Vagina (tissue), 2 donors: ENCODE results near the gene AXIN1. TPM values are rescaled to one million over a fixed set of nuclear protein-coding genes. Genes with fewer than 3 reads are reported as not detected.

Source experiments
- DNase-seq, 2 donors: peaks; one replicate each; pipeline ENCODE4 v3.0.0-alpha.2; 2017; ENCODE audit errors: extremely low spot score in 2 of 2
- H3K27ac ChIP-seq: fragments of 200-600 bp; sonication (generic); one replicate; pipeline ENCODE4 v1.5.1; 2019
- H3K27me3 ChIP-seq: fragments of 200-600 bp; sonication (generic); one replicate; pipeline ENCODE4 v1.5.1; 2019
- H3K36me3 ChIP-seq, 2 donors: fragments of 200-600 bp; sonication (generic); one replicate each; pipeline ENCODE4 v1.5.1; 2017 to 2019
- H3K4me1 ChIP-seq: fragments of 200-600 bp; sonication (generic); one replicate; pipeline ENCODE4 v1.5.1; 2019
- H3K4me3 ChIP-seq, 2 donors: fragments of 200-600 bp; sonication (generic); 1 replicate in 1 of 2; 2 replicates in 1 of 2; pipeline ENCODE4 v1.5.1; 2016 to 2019
- H3K9me3 ChIP-seq: fragments of 200-600 bp; sonication (generic); one replicate; pipeline ENCODE4 v1.5.1; 2019
- CTCF ChIP-seq, 3 experiments: fragments of 450-650 bp in 2 of 3; fragments of 200-600 bp in 1 of 3; sonication (generic) in 1 of 3; IDR thresholded peaks; one replicate each; pipeline ENCODE4 v1.5.1; 2017 to 2019; ENCODE audit warnings: antibody characterized with exemption in 3 of 3, mild to moderate bottlenecking in 2 of 3, moderate library complexity in 2 of 3
- POLR2A ChIP-seq, 2 donors: fragments of 450-650 bp; IDR thresholded peaks; one replicate each; pipeline ENCODE4 v1.6.1; 2017; ENCODE audit warnings: antibody characterized with exemption in 2 of 2, mild to moderate bottlenecking in 2 of 2, moderate library complexity in 2 of 2
- POLR2AphosphoS5 ChIP-seq, 2 donors: sonication (generic); formaldehyde crosslinking; IDR thresholded peaks; one replicate each; pipeline ENCODE4 v1.9.0; 2017; ENCODE audit warnings: antibody characterized with exemption in 2 of 2, mild to moderate bottlenecking in 2 of 2, low read depth in 1 of 2; ENCODE audit not compliant: insufficient read depth in 1 of 2
- intact Hi-C: fragments of 100-400 bp; cut with DNase I; formaldehyde crosslinking; loops from one replicate; pipeline ENCODE4 v1.15.1; 2023
- total RNA-seq: library from RNA; depleted of rRNA; stranded (reverse); fragments of >200 nt; gene quantifications from one replicate; pipeline ENCODE4 v1.2.3, GENCODE V29; 2016

AXIN1 gene
- total RNA-seq, 1 donor from 2014 or later, result 16.9 TPM

- Histone ChIP-seq H3K27me3 (no peaks in the 10 kb centered on the region), H3K36me3 (peaks cover 0 to 41% of the 10 kb centered on the region in 2 donors), H3K9me3 (no peaks in the 10 kb centered on the region), H3K27ac (no peak overlapping the region), H3K4me1 (no peaks in the 10 kb centered on the region), H3K4me3 (no peak overlapping the region)
- DNase-seq, result no peak
- intact Hi-C loops, result no loop called here
- no peak for TF ChIP-seq POLR2A (IDR thresholded peaks at IDR 0.05)
These were observed 65.8 kb downstream of the AXIN1 start for GRCh38 chr16:286491-287297.

- H3K4me1 ChIP-seq, result peaks cover 11% of the 10 kb centered on the region
- intact Hi-C loops, result no loop called here
- H3K9me3 ChIP-seq, result no peaks in the 10 kb centered on the region
- H3K27me3 ChIP-seq, result no peaks in the 10 kb centered on the region
- DNase-seq, result no peak
- TF ChIP-seq POLR2AphosphoS5 (IDR thresholded peaks at IDR 0.05; ENCODE audit: insufficient read depth in 1 of 2, low read depth in 1 of 2) (no peak), CTCF (IDR thresholded peaks at IDR 0.05) (no peak), POLR2A (IDR thresholded peaks at IDR 0.05) (no peak)
- H3K36me3 ChIP-seq, result peaks cover 0 to 28% of the 10 kb centered on the region in 2 donors
- no peak overlapping the region for H3K4me3 ChIP-seq
- no peak overlapping the region for H3K27ac ChIP-seq
These were observed 67.1 kb downstream of the AXIN1 start for GRCh38 chr16:285146-286055.

GRCh38 chr16:284204-285120 lies 68.1 kb downstream of the AXIN1 start:
- H3K9me3 ChIP-seq, result no peaks in the 10 kb centered on the region
- no peak overlapping the region for H3K4me3 ChIP-seq
- peaks cover 18% of the 10 kb centered on the region for H3K4me1 ChIP-seq
- no peaks in the 10 kb centered on the region for H3K27me3 ChIP-seq
- no peak for TF ChIP-seq POLR2A (IDR thresholded peaks at IDR 0.05)
- intact Hi-C loops, result no loop called here
- H3K36me3 ChIP-seq, result peaks cover 0 to 18% of the 10 kb centered on the region in 2 donors
- H3K27ac ChIP-seq, result no peak overlapping the region
- no peak for DNase-seq

GRCh38 chr16:283033-283805 lies 69.3 kb downstream of the AXIN1 start, which contains the start of gene PDIA2:
Gene PDIA2, plus strand, starts transcription at chr16:283164. Its CDS starts 6 bp downstream, at chr16:283170.
- no peaks in the 10 kb centered on the region for H3K27me3 ChIP-seq
- H3K9me3 ChIP-seq, result no peaks in the 10 kb centered on the region
- peaks cover 0 to 6% of the 10 kb centered on the region in 2 donors for H3K36me3 ChIP-seq
- peaks cover 18% of the 10 kb centered on the region for H3K4me1 ChIP-seq
- DNase-seq, result no peak
- H3K27ac ChIP-seq, result no peak within 1 kb of the TSS
- no peak for TF ChIP-seq CTCF (IDR thresholded peaks at IDR 0.05)
- no peak for TF ChIP-seq POLR2AphosphoS5 (IDR thresholded peaks at IDR 0.05; ENCODE audit: insufficient read depth in 1 of 2, low read depth in 1 of 2)
- no peak for TF ChIP-seq POLR2A (IDR thresholded peaks at IDR 0.05)
- H3K4me3 ChIP-seq, result no peak within 1 kb of the TSS
- intact Hi-C loops, result no loop called here

- Histone ChIP-seq H3K9me3 (no peaks in the 10 kb centered on the region), H3K36me3 (no peaks in the 10 kb centered on the region), H3K27me3 (no peaks in the 10 kb centered on the region), H3K4me3 (no peak overlapping the region), H3K4me1 (peaks cover 18% of the 10 kb centered on the region), H3K27ac (no peak overlapping the region)
- intact Hi-C loops, result no loop called here
- TF ChIP-seq POLR2A (IDR thresholded peaks at IDR 0.05) (no peak), CTCF (IDR thresholded peaks at IDR 0.05) (no peak), POLR2AphosphoS5 (IDR thresholded peaks at IDR 0.05; ENCODE audit: insufficient read depth in 1 of 2, low read depth in 1 of 2) (no peak)
- no peak for DNase-seq
These were observed 70.0 kb downstream of the AXIN1 start for GRCh38 chr16:282491-282890.
